ENCODE measurements around the gene DLL1.
A peak's percentile ranks its signal among the peaks of the same experiment; 100 is the strongest.

Gene DLL1

DNA sequence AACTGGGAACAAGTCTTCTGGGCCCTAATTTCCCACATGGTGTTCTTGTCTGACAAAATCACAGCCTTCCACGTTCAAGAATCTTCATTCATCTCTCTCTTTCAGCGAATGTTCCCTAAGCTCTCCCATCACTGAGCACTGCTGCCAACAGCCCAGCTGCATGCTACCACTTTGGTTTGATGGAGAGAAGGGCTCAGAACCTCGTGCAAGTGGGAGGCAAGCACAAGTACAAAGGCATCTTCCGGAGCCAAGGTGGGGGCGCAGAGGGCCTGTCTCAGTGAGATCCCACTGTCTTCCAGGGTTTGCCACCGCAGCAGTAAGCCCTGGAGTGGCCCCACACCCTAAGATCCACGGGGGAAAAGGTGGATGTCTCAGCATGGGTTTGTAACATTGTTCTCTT, 17.2 kb downstream of the DLL1 start:
- Histone ChIP-seq H3K27me3 (ENCODE audit: low read depth, low read length) (no peaks in the 10 kb centered on the region), H3K4me3 (ENCODE audit: low read length) (no peak overlapping the region), H3K9ac (ENCODE audit: low read length) (no peak overlapping the region), H4K20me1 (ENCODE audit: insufficient read depth, low read length) (no peaks in the 10 kb centered on the region), H3K79me2 (ENCODE audit: low read length) (no peaks in the 10 kb centered on the region), H3K4me2 (ENCODE audit: low read length) (no peak overlapping the region), H3K36me3 (replicated peaks; ENCODE audit: low read depth, low read length) (no peaks in the 10 kb centered on the region), H2AFZ (ENCODE audit: low read depth, low read length) (no peak overlapping the region), H3K9me3 (ENCODE audit: insufficient read depth, low read length) (no peaks in the 10 kb centered on the region), H3K27ac (ENCODE audit: low read length) (no peak overlapping the region), H3K4me1 (ENCODE audit: low read length) (peaks cover 10% of the 10 kb centered on the region; the same call in 1 of the 2 replicates)
- no peak for TF ChIP-seq EZH2phosphoT487 (IDR thresholded peaks at IDR 0.05; ENCODE audit: low read depth)

GRCh38 chr6:170273191-170273590, 17.7 kb downstream of the DLL1 start:
- Histone ChIP-seq H3K4me3 (ENCODE audit: low read length) (no peak overlapping the region), H3K9ac (ENCODE audit: low read length) (no peak overlapping the region), H3K4me2 (ENCODE audit: low read length) (no peak overlapping the region), H4K20me1 (ENCODE audit: insufficient read depth, low read length) (no peaks in the 10 kb centered on the region), H3K27ac (ENCODE audit: low read length) (no peak overlapping the region), H3K9me3 (ENCODE audit: insufficient read depth, low read length) (no peaks in the 10 kb centered on the region), H2AFZ (ENCODE audit: low read depth, low read length) (no peak overlapping the region), H3K27me3 (ENCODE audit: low read depth, low read length) (no peaks in the 10 kb centered on the region), H3K36me3 (replicated peaks; ENCODE audit: low read depth, low read length) (no peaks in the 10 kb centered on the region), H3K4me1 (ENCODE audit: low read length) (peaks cover 10% of the 10 kb centered on the region; the same call in 1 of the 2 replicates), H3K79me2 (ENCODE audit: low read length) (no peaks in the 10 kb centered on the region)
- TF ChIP-seq, protein P1, sequence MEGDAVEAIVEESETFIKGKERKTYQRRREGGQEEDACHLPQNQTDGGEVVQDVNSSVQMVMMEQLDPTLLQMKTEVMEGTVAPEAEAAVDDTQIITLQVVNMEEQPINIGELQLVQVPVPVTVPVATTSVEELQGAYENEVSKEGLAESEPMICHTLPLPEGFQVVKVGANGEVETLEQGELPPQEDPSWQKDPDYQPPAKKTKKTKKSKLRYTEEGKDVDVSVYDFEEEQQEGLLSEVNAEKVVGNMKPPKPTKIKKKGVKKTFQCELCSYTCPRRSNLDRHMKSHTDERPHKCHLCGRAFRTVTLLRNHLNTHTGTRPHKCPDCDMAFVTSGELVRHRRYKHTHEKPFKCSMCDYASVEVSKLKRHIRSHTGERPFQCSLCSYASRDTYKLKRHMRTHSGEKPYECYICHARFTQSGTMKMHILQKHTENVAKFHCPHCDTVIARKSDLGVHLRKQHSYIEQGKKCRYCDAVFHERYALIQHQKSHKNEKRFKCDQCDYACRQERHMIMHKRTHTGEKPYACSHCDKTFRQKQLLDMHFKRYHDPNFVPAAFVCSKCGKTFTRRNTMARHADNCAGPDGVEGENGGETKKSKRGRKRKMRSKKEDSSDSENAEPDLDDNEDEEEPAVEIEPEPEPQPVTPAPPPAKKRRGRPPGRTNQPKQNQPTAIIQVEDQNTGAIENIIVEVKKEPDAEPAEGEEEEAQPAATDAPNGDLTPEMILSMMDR (IDR thresholded peaks at IDR 0.05; ENCODE audit: low read depth, low read length), result no peak
- no peak for TF ChIP-seq EZH2phosphoT487 (IDR thresholded peaks at IDR 0.05; ENCODE audit: low read depth)

GRCh38 chr6:170272341-170273065, 18.4 kb downstream of the DLL1 start:
- H3K4me2 ChIP-seq (ENCODE audit: low read length), result peak overlapping the region; percentile 70
- peaks cover 10% of the 10 kb centered on the region; the same call in 1 of the 2 replicates for H3K4me1 ChIP-seq (ENCODE audit: low read length)
- no peak overlapping the region for H3K27ac ChIP-seq (ENCODE audit: low read length)
- peak overlapping the region; percentile 74 for H3K4me3 ChIP-seq (ENCODE audit: low read length)
- H4K20me1 ChIP-seq (ENCODE audit: insufficient read depth, low read length), result no peaks in the 10 kb centered on the region
- no peaks in the 10 kb centered on the region for H3K36me3 ChIP-seq (replicated peaks; ENCODE audit: low read depth, low read length)
- H3K9ac ChIP-seq (ENCODE audit: low read length), result peak overlapping the region; percentile 13; the same call in 1 of the 2 replicates
- no peak for TF ChIP-seq EZH2phosphoT487 (IDR thresholded peaks at IDR 0.05; ENCODE audit: low read depth)
- H3K9me3 ChIP-seq (ENCODE audit: insufficient read depth, low read length), result no peaks in the 10 kb centered on the region
- no peaks in the 10 kb centered on the region for H3K27me3 ChIP-seq (ENCODE audit: low read depth, low read length)
- no peak overlapping the region for H2AFZ ChIP-seq (ENCODE audit: low read depth, low read length)
- no peaks in the 10 kb centered on the region for H3K79me2 ChIP-seq (ENCODE audit: low read length)

GRCh38 chr6:170271771-170272314, 19.0 kb downstream of the DLL1 start:
- Histone ChIP-seq H3K79me2 (ENCODE audit: low read length) (no peaks in the 10 kb centered on the region), H3K27me3 (ENCODE audit: low read depth, low read length) (no peaks in the 10 kb centered on the region), H3K4me2 (ENCODE audit: low read length) (peak overlapping the region; percentile 70), H3K27ac (ENCODE audit: low read length) (no peak overlapping the region), H3K9ac (ENCODE audit: low read length) (peak overlapping the region; percentile 13; the same call in 1 of the 2 replicates), H3K4me3 (ENCODE audit: low read length) (peak overlapping the region; percentile 74), H4K20me1 (ENCODE audit: insufficient read depth, low read length) (no peaks in the 10 kb centered on the region), H2AFZ (ENCODE audit: low read depth, low read length) (peak overlapping the region; percentile 30; the same call in 1 of the 2 replicates), H3K9me3 (ENCODE audit: insufficient read depth, low read length) (no peaks in the 10 kb centered on the region), H3K4me1 (ENCODE audit: low read length) (peaks cover 10% of the 10 kb centered on the region; the same call in 1 of the 2 replicates), H3K36me3 (replicated peaks; ENCODE audit: low read depth, low read length) (no peaks in the 10 kb centered on the region)
- TF ChIP-seq, protein P1 (IDR thresholded peaks at IDR 0.05; ENCODE audit: low read depth, low read length), result no peak
- no peak for TF ChIP-seq EZH2phosphoT487 (IDR thresholded peaks at IDR 0.05; ENCODE audit: low read depth)

Data from OCI-LY3 (cell line).